NCI-H82 treated with DMSO at 0.1 percent for 48 hours (cell line): Measurements from ENCODE around the gene ALDH3A1.

Experiments
- DNase-seq: peaks from one replicate; lab custom pipeline; 2025; ENCODE audit not compliant: unreplicated experiment; lab: John Stamatoyannopoulos, UW

The ALDH3A1 gene

DNA sequence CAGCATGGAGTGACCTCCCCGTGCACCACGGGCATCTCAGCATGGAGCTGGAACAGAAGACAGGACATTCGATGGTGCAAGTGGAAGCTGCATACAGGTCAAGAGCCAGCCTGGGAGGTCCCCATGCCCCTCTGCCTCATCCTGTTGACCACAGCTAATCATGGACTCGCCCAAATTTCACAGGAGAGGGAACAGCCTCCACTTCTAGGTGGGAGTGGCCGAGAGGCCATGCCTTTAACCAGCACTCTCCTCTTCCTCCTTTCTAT lies 28.0 kb downstream of the ALDH3A1 start:
- DNase-seq: no peak

- DNase-seq: no peak
These were observed 28.5 kb downstream of the ALDH3A1 start for GRCh38 chr17:19719355-19720209.

- DNase-seq: no peak
These were observed 29.3 kb downstream of the ALDH3A1 start for GRCh38 chr17:19718613-19719354.

- DNase-seq: no peak
These were observed 30.0 kb downstream of the ALDH3A1 start for GRCh38 chr17:19718041-19718612.

- DNase-seq: no peak
These were observed 30.6 kb downstream of the ALDH3A1 start for GRCh38 chr17:19717411-19717908.

GRCh38 chr17:19717031-19717360 lies 31.1 kb downstream of the ALDH3A1 start:
- no peak for DNase-seq

GRCh38 chr17:19716108-19717030 lies 31.7 kb downstream of the ALDH3A1 start, which contains the start of gene SLC47A2:
Gene SLC47A2 (minus strand): TSS chr17:19716584. CDS start chr17:19716555, 29 bp downstream.
- no peak for DNase-seq

DNA sequence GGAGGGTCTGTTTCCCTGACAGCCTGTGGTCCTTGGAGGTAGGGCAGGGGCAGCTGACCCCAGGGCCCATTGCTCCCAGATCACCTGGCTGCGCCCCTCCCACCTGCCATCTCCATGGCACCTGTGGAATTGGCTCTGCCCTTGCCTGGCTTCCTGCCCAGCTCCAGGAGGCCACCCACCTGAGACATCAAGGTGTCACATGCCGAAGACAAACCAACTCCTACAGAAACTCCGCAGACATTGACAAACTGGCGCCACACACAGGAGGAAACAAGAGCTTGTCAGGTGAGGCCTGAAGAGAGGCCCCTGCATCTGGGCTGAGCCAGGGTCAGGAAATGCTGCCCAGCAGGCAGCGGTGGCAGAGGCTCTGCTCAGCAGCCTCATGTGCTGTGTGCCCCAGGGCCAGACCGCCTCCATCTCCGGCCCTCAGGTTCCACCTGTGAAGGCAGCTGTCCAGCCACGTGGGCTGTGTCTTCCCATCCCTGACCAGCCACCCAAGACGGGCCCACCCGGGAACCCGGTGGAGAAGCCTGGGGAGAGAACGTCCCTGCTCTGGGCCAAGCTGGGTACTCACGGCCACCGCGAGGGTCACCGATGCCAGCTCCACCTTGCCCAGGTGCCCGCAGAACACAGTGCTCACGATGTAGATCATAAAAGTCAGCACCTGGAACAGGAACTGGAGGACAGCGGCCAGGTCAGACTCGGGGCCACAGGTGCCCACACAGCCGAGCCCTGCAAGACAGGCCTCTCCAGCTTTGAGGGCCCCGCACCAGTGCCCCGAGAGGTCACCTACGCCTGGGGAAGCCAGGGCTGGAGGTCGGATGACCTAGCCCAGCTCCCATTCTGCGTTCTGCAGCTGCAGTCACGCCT lies 33.3 kb downstream of the ALDH3A1 start:
- no peak for DNase-seq

DNA sequence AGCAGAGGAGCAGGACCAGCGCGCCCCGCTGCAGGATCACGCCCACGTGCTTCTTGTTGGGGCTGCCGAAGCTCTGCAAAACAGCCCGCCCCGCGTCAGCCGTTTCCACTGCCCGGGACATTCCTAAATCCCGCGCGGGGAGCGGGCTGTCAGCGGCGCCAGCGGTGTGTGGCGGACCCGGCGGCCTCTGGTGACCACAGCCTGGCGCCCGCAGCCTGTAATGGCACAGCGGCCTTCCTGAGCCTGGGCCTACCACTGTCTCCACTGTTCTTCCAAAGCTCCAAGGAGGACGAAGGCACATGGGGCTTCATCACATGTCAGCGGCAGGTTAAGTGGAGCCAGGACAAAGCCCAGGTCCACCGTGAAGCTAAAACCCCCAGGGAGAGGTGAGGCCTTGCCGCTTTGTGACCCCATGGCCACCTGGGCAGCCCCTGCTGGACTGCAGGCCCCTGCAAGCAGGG lies 34.2 kb downstream of the ALDH3A1 start:
- DNase-seq: no peak

GRCh38 chr17:19713462-19713861 lies 34.6 kb downstream of the ALDH3A1 start:
- no peak for DNase-seq

GRCh38 chr17:19712436-19713004 lies 35.6 kb downstream of the ALDH3A1 start:
- no peak for DNase-seq

DNA sequence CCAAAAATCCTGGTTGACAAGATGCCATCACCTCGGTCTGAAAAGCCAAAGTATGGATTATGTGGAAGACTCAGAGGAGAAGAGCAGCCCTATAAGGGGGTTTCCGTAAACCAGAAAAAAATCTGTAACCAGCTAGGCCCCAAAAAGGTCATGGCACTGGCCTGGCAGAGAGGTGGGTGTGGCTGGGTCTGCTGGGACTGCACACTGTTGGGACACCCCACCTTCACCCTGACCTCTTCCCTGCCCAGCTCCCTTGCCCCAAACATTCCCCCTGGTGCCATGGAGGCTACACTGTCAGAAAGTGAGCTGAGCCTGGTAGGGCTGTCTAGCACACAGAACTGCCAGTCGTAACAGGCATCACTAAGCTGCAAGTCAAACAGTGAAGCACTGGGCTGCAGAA lies 38.3 kb downstream of the ALDH3A1 start:
- no peak for DNase-seq

GRCh38 chr17:19708431-19709175 lies 39.5 kb downstream of the ALDH3A1 start:
- no peak for DNase-seq

DNA sequence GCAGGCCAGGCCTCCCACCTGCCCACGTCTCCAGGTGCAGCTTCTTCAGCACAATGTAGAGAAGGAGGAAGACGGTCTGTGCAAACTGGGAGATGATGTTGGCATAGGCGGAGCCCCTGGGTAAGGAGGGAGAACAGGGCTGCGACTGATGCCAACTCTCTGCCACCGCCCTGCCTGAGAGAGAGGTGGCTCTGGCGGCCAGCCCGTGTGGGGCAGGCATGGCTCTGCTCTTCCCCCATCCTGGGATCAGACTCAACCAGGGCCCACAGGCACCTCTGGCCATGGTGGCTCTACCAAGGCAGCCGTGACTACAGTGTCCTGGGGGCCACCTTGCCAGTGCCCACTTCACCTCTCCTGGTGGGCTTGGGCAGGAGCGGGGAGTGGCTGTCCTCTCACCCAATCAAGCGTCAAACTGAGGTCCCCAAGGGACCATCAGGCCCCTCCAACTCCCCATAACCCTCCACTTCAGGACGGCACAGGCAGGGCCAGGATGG lies 40.3 kb downstream of the ALDH3A1 start:
- no peak for DNase-seq

- no peak for DNase-seq
These were observed 41.0 kb downstream of the ALDH3A1 start for GRCh38 chr17:19706791-19707727.

GRCh38 chr17:19705771-19706770 lies 42.0 kb downstream of the ALDH3A1 start:
- no peak for DNase-seq
